Raji (cell line): ENCODE measurements around the gene JMJD7.
A peak's percentile ranks its signal among the peaks of the same experiment; 100 is the strongest.

Experiments used
- POLR2A ChIP-seq: IDR thresholded peaks from 2 replicates; pipeline ENCODE4 v1.6.1; 2011; ENCODE audit warnings: low read depth, low read length, control low read depth; ENCODE audit not compliant: insufficient read depth

JMJD7 gene

GRCh38 chr15:41827880-41828806, at the start of gene JMJD7:
JMJD7 (plus strand) TSS chr15:41828092; CDS start chr15:41828125, 33 bp downstream.
- TF ChIP-seq POLR2A, result peak; percentile 86

- no peak for TF ChIP-seq POLR2A
Observed at GRCh38 chr15:41778521-41778920, 49.4 kb upstream of the JMJD7 start.

GRCh38 chr15:41779662-41780157, 48.2 kb upstream of the JMJD7 start:
- TF ChIP-seq POLR2A, result no peak

GRCh38 chr15:41780266-41780665, 47.6 kb upstream of the JMJD7 start:
- TF ChIP-seq POLR2A, result no peak

- no peak for TF ChIP-seq POLR2A
Observed at GRCh38 chr15:41780727-41781126, 47.2 kb upstream of the JMJD7 start.

DNA sequence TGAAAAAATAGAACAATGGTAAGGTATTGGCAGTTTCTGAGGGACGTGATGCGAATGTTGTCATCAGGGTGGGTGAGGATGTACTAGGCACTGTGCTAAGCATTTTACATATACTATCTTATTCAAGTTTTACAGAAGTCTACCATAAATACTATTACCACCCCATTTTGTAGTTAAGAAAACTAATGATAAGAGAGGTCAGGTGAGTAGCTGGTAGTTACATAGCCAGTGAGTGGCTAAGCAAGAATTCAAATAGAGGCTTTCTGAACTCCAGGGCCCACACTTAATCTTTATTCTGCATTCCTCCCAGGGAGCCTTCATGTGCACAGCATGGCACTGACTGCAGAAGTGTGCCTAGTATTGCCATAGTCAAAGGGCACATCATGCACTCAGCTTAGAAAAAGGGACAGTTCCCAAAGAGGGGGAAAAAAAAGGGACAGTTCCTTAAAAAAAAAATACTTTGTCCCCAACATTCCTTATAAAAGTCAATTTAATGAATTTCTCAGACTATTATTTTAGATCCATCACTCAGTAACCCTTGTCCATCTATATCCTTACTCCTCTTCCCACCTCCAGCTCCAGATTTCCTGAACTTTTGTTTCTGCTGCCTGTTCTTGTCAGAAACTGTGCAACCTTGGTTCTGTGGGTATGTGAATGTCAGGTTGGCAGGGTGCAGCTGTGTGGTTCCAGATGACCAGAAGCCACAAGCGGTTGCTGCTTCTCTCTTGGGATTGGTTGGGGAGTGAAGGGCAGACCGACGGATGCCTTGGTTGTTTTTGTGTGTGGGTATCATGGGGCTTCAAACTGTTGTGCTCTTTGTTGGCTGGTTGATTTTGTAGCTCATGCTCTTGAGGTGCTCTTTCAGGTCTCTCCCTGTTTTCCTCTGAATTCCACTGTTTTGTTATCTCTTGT, 45.3 kb upstream of the JMJD7 start:
- TF ChIP-seq POLR2A, result no peak

DNA sequence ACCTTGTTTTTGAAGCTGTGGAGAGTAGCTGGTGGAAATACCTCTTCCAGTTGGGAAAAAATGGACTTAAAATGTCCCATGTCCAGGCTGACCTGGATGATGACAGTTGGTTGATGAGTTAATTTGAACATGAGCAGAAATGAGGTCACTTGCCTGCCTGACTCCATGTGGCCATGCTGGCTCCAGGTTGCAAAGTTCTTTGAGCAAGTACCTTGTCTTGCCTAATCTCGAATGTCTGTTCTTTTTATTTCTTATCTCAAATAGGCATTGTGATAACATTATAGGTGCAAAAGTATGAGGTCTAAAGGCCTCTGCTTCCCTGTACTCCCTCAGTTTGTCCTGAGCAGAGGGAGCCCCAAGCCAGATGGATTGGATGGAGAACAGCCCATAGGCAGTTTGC, 44.6 kb upstream of the JMJD7 start:
- no peak for TF ChIP-seq POLR2A

DNA sequence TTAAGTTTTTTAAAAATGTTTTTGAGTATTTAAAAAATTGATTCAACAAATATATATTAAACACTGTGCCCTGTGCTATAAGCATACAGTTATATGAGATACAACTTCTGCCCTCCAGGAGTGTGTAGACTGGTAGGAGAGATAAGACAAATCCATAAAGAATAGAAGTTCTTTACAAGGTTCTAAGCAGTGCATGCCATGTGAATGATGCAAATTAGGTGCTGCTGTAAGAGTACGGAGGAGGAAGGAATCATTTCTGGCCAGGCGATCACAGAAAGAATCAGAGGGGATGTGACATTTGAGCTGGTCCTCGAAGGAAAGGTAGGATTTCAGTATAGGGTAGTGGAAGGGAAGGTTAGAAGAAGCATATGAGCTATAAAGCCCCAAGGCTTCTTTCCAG, 39.6 kb upstream of the JMJD7 start:
- no peak for TF ChIP-seq POLR2A

DNA sequence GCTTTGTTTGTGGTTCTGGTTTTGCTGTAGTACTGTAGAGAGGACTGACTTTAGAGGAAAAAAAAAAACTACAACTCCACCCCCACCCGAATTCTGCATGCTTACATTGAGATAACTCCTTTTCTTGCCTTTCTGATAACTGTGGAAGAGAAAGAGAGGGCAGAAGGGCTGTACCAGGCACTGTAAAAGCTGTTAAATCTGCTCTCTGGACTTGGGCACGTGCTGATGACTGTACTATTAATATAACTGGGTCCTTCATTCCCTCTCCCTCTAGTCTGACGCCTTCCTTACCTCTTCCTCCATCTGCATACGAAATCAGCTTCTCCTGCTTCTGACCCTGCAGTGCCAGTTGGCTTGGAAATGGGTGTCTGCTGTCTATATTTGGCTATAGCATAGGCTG, 38.7 kb upstream of the JMJD7 start:
- TF ChIP-seq POLR2A, result no peak

- TF ChIP-seq POLR2A, result no peak
Observed at GRCh38 chr15:41789662-41790061, 38.2 kb upstream of the JMJD7 start.

GRCh38 chr15:41790169-41790568, 37.7 kb upstream of the JMJD7 start:
- TF ChIP-seq POLR2A, result no peak

DNA sequence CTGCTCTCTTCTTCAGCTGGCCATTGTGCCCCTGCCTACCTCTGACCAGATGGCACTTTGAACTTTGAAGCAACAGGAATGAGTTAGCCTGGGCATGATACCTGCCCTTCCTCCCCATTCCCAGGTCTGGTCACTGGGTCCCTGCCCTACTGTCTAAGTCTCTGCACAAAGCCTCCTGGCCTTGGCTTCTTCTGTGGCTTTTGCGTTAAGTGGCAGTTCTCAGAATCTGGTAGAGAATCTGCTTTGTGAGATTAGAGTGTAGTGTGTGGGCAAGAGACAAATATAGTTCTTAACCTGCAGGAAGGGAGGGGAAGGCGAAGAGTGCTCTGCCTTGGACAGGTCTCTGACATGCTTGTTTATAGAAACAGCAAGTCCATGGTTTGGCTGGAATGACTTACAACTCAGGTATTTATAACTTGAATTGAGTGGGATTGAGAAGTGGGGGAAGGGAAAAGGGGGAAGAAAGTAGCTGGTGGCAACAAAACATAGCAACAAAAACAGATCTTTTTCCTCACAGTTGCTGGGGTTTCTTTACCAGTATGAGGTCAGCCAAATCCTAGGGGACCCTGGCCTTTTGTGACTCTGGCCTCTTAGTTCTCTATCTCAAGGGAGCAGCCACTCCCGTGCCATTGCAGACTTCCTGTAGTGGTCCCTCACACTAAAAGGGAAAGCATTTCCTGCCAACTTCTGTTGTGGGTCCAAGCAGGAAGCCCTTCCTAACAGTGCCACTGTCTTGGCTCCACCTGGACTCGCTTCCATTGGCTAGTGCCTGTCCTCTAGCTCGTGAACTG, 36.9 kb upstream of the JMJD7 start:
- no peak for TF ChIP-seq POLR2A

DNA sequence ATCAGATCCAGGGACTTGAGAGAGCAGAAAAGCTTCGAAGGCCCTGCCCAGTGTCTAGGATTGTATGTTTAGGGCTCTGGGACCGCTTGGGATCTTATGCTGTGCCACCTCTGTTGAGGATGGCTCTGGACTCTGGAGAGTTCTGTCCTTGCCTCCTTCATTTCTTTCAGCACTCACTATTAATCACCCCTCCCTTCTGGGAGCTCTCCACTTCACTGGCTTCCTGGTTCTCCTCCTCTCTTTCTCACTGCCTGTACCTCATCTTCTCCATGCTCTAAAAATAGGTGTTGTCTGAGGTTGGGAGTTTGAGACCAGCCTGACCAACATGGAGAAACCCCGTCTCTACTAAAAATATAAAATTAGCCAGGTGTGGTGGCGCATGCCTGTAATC, 36.4 kb upstream of the JMJD7 start:
- no peak for TF ChIP-seq POLR2A

- TF ChIP-seq POLR2A, result no peak
Observed at GRCh38 chr15:41792000-41792637, 35.8 kb upstream of the JMJD7 start.
